Ascending aorta (tissue), 2 donors: ENCODE results near the gene ARPC2. TPM values are rescaled to one million over a fixed set of nuclear protein-coding genes. Genes with fewer than 3 reads are reported as not detected.
A peak's percentile ranks its signal among the peaks of the same experiment; 100 is the strongest.

Experiments
- DNase-seq, 2 donors: peaks; one replicate each; pipeline ENCODE4 v3.0.0-alpha.2; 2019; ENCODE audit warnings: low spot score in 2 of 2
- H3K27ac ChIP-seq, 2 donors: fragments of 200-600 bp; sonication (generic); one replicate each; pipeline ENCODE4 v1.5.1; 2016 to 2017; ENCODE audit warnings: mild to moderate bottlenecking in 1 of 2
- H3K27me3 ChIP-seq: fragments of 200-600 bp; sonication (generic); one replicate; pipeline ENCODE4 v1.5.1; 2017
- H3K36me3 ChIP-seq, 2 donors: fragments of 200-600 bp; sonication (generic); one replicate each; pipeline ENCODE4 v1.5.1; 2016
- H3K4me1 ChIP-seq, 2 donors: fragments of 200-600 bp; sonication (generic); one replicate each; pipeline ENCODE4 v1.5.1; 2016 to 2017; ENCODE audit warnings: mild to moderate bottlenecking in 1 of 2
- H3K4me3 ChIP-seq, 2 donors: fragments of 200-600 bp; sonication (generic); one replicate each; pipeline ENCODE4 v1.5.1; 2016 to 2017; ENCODE audit warnings: mild to moderate bottlenecking in 1 of 2
- H3K9me3 ChIP-seq, 2 donors: fragments of 200-600 bp; sonication (generic); one replicate each; pipeline ENCODE4 v1.5.1; 2016
- intact Hi-C: fragments of 100-400 bp; cut with DNase I; formaldehyde crosslinking; loops from one replicate; pipeline ENCODE4 v1.15.1; 2023
- total RNA-seq: library from RNA; depleted of rRNA; stranded (reverse); fragments of >200 nt; gene quantifications from one replicate; pipeline ENCODE4 v1.1.0, GENCODE V29; 2016
- TF ChIP-seq, protein P1 (sequence below), 3 experiments: fragments of 200-600 bp in 2 of 3; fragments of 450-650 bp in 1 of 3; sonication (generic) in 2 of 3; IDR thresholded peaks; one replicate each; pipeline ENCODE4 v1.5.1; 2016 to 2019; ENCODE audit warnings: antibody characterized with exemption in 3 of 3, mild to moderate bottlenecking in 1 of 3, moderate library complexity in 1 of 3

The ARPC2 gene
- total RNA-seq, 1 donor from 2014 or later = 237 TPM

DNA sequence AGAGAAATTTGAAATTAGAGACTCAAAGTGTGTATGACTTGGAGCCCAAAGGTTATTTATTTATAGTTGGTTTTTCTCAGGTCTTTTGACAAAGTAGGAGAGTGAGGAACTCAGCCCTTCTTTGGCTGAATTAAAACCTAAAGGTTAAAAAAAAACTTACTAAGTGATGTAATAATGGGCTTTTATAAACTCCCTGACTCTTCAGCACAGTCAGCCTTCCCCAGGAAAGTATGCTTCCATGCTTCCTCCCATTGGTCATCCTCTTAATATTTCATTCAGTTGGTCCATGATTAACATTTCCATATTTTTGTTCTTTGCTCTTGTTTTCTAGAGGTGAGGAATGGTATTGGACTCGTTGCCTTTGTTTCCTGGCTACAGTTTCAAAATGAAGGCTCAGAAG is 7.2 kb downstream of the ARPC2 start:
- TF ChIP-seq, protein P1, sequence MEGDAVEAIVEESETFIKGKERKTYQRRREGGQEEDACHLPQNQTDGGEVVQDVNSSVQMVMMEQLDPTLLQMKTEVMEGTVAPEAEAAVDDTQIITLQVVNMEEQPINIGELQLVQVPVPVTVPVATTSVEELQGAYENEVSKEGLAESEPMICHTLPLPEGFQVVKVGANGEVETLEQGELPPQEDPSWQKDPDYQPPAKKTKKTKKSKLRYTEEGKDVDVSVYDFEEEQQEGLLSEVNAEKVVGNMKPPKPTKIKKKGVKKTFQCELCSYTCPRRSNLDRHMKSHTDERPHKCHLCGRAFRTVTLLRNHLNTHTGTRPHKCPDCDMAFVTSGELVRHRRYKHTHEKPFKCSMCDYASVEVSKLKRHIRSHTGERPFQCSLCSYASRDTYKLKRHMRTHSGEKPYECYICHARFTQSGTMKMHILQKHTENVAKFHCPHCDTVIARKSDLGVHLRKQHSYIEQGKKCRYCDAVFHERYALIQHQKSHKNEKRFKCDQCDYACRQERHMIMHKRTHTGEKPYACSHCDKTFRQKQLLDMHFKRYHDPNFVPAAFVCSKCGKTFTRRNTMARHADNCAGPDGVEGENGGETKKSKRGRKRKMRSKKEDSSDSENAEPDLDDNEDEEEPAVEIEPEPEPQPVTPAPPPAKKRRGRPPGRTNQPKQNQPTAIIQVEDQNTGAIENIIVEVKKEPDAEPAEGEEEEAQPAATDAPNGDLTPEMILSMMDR (IDR thresholded peaks at IDR 0.05) = no peak
- peaks cover 15 to 71% of the 10 kb centered on the region in 2 donors for H3K4me1 ChIP-seq
- no peaks in the 10 kb centered on the region for H3K9me3 ChIP-seq
- intact Hi-C loops = no loop called here
- no peak for DNase-seq
- H3K27me3 ChIP-seq = no peaks in the 10 kb centered on the region
- H3K36me3 ChIP-seq = peaks cover 17 to 50% of the 10 kb centered on the region in 2 donors
- H3K27ac ChIP-seq = peak overlapping the region; percentile 29 to 50
- H3K4me3 ChIP-seq = no peak overlapping the region

DNA sequence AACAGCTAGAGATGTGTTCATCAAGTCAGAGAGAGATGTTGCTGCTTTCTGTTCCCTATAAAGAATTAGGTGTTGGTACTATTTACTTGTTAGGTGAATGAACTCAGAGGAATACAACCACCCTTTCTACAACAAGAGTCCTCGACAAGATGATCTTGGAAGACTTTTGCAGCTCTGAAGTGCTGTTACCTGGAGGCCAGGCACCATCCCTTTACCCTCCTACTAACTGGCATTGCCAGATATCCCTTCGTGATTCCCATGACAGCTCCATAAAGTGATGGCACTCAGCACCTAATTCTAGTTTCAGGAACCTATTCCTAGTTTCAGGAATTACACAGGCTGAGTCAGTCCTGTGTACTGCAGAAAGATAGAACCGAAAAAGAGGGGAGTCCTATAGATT is 9.9 kb downstream of the ARPC2 start:
- no peak overlapping the region for H3K4me3 ChIP-seq
- intact Hi-C loops = no loop called here
- H3K27ac ChIP-seq = peak overlapping the region; percentile 84 to 91
- no peaks in the 10 kb centered on the region for H3K9me3 ChIP-seq
- no peaks in the 10 kb centered on the region for H3K27me3 ChIP-seq
- TF ChIP-seq, protein P1 (IDR thresholded peaks at IDR 0.05) = no peak
- no peak for DNase-seq
- H3K36me3 ChIP-seq = peaks cover 35 to 65% of the 10 kb centered on the region in 2 donors
- H3K4me1 ChIP-seq = peaks cover 18 to 61% of the 10 kb centered on the region in 2 donors

DNA sequence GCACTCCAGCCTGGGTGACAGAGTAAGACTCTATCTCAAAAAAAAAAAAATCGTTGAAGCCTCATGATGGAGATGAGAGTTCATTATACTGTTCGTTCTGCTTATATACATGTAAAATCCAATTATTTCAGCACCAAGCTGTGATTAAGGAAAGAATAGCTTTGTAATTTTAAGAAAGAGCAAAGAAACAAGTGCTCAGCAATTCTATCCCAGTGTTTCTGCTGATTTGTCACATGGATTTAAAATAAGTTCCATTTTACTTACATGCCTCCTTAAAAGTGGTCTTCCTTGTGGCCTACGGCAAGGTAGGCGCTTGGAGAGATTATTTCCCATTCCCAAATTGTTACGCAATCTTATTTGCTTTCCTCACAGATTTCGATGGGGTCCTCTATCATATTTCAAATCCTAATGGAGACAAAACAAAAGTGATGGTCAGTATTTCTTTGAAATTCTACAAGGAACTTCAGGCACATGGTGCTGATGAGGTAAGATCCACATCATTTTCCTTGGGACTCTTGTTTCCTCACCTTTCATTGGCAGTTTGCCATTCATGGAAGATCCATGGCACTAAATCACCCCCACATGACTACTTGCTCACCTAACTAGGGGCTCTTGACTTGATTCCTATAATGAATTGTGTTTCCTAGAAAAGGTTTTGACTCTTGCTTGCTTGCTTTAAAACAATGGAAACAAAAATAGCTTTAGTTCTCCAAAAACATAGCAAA is 11.5 kb downstream of the ARPC2 start:
- no peaks in the 10 kb centered on the region for H3K27me3 ChIP-seq
- peak overlapping the region in 1 of 2 donors; percentile 3 for H3K4me3 ChIP-seq
- H3K4me1 ChIP-seq = peaks cover 18 to 45% of the 10 kb centered on the region in 2 donors
- no peak for DNase-seq
- intact Hi-C loops = loop anchor here (1.0 to 2.0 kb wide), 2 partner anchors 11 to 170 kb away; partner anchors contain the start of genes ARPC2 and CTDSP1
- H3K9me3 ChIP-seq = no peaks in the 10 kb centered on the region
- H3K27ac ChIP-seq = peak overlapping the region; percentile 84 to 91
- TF ChIP-seq, protein P1 (IDR thresholded peaks at IDR 0.05) = no peak
- peaks cover 46 to 79% of the 10 kb centered on the region in 2 donors for H3K36me3 ChIP-seq

DNA sequence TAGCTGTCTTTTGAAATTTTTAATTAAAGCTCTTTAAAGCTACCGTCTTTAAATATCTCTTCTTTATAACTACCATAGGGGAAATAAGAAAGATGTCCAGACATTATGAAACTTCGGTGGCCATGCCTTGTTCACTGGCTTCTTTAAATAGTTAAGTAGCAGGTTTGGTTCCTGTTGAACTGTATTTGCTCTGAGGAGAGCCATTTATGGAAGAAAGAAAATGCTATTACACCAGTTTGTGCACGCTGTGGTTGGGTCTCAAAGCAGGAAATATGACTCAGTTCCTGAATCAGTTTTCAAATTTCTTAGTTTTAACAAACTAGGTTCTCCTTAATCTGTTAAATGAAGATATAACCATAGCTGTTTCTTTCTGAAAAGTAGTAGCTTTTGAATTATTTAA is 12.2 kb downstream of the ARPC2 start:
- DNase-seq = peak in 1 of 2 donors; percentile 67
- Histone ChIP-seq H3K27me3 (no peaks in the 10 kb centered on the region), H3K4me3 (peak overlapping the region in 1 of 2 donors; percentile 3), H3K27ac (peak overlapping the region; percentile 84 to 91), H3K36me3 (peaks cover 52 to 84% of the 10 kb centered on the region in 2 donors), H3K4me1 (peaks cover 15 to 39% of the 10 kb centered on the region in 2 donors), H3K9me3 (no peaks in the 10 kb centered on the region)
- intact Hi-C loops = loop anchor here (2.0 kb wide), 1 partner anchor 170 kb away; the partner anchor contains the start of gene CTDSP1
- TF ChIP-seq, protein P1 (IDR thresholded peaks at IDR 0.05) = no peak

DNA sequence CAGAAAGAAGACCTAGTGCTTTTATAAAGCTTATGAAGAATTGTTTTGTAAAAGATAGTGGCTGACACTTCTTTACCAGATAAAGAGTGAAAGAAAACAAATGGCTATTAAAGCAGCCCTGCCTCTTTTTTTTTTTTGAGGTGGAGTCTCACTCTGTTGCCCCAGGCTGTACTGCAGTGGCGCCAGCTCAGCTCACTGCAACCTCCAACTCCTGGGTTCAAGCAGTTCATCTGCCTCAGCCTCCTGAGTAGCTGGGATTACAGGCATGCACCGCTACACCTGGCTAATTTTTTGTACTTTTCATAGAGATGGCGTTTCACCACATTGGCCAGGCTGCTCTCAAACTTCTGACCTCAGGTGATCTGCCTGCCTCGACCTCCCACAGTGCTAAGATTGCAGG is 12.9 kb downstream of the ARPC2 start:
- intact Hi-C loops = loop anchor here (2.0 kb wide), 1 partner anchor 169 kb away; the partner anchor contains the start of gene CTDSP1
- peak overlapping the region in 1 of 2 donors; percentile 3 for H3K4me3 ChIP-seq
- no peaks in the 10 kb centered on the region for H3K27me3 ChIP-seq
- DNase-seq = no peak
- H3K9me3 ChIP-seq = no peaks in the 10 kb centered on the region
- H3K36me3 ChIP-seq = peaks cover 57 to 84% of the 10 kb centered on the region in 2 donors
- H3K4me1 ChIP-seq = peaks cover 15 to 37% of the 10 kb centered on the region in 2 donors
- TF ChIP-seq, protein P1 (IDR thresholded peaks at IDR 0.05) = no peak
- peak overlapping the region; percentile 84 to 91 for H3K27ac ChIP-seq
